ENCODE results near the gene TMCC1.
"Not testable (repeated sequence)": the region's sequence is repeated elsewhere in the genome, so short reads cannot be mapped to it uniquely, and the experiment has no call there.

Gene TMCC1

DNA sequence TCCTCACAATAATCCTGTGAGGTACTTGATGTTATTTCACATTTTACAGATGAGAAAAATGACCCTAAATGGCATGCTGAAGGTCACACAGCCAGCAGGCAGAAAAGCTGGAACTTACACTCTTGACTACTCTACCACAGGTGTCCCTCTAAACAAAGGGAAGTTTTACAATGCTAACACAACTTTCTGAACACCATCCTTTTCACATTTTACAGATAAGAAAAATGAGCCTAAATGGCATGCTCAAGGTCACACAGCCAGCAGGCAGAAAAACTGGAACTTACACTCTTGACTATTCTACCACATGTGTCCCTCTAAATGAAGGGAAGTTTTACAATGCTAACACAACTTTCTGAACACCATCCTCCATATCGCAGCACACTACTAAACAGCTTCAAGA is 35.6 kb downstream of the TMCC1 start:
- Histone ChIP-seq H3K27me3 (ENCODE audit: insufficient read depth, low read depth) (no peaks in the 10 kb centered on the region), H3K27ac (no peak overlapping the region), H3K4me2 (no peak overlapping the region), H3K4me1 (ENCODE audit: low read depth, poor library complexity, severe bottlenecking) (peaks cover 18% of the 10 kb centered on the region), H3K9ac (no peak overlapping the region), H3K36me3 (ENCODE audit: insufficient read depth) (no peaks in the 10 kb centered on the region), H4K20me1 (ENCODE audit: insufficient read depth) (no peaks in the 10 kb centered on the region), H3K4me3 (IDR thresholded peaks at IDR 0.05; ENCODE audit: insufficient read depth, low read depth, low read length) (no peak overlapping the region), H2AFZ (ENCODE audit: low read depth) (no peak overlapping the region), H3K79me2 (ENCODE audit: insufficient read depth, low read depth) (peaks cover 4% of the 10 kb centered on the region; the same call in 1 of the 2 replicates)
- TF ChIP-seq, protein P1, sequence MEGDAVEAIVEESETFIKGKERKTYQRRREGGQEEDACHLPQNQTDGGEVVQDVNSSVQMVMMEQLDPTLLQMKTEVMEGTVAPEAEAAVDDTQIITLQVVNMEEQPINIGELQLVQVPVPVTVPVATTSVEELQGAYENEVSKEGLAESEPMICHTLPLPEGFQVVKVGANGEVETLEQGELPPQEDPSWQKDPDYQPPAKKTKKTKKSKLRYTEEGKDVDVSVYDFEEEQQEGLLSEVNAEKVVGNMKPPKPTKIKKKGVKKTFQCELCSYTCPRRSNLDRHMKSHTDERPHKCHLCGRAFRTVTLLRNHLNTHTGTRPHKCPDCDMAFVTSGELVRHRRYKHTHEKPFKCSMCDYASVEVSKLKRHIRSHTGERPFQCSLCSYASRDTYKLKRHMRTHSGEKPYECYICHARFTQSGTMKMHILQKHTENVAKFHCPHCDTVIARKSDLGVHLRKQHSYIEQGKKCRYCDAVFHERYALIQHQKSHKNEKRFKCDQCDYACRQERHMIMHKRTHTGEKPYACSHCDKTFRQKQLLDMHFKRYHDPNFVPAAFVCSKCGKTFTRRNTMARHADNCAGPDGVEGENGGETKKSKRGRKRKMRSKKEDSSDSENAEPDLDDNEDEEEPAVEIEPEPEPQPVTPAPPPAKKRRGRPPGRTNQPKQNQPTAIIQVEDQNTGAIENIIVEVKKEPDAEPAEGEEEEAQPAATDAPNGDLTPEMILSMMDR (conservative IDR thresholded peaks at IDR 0.05; ENCODE audit: low read depth, low read length) = no peak

DNA sequence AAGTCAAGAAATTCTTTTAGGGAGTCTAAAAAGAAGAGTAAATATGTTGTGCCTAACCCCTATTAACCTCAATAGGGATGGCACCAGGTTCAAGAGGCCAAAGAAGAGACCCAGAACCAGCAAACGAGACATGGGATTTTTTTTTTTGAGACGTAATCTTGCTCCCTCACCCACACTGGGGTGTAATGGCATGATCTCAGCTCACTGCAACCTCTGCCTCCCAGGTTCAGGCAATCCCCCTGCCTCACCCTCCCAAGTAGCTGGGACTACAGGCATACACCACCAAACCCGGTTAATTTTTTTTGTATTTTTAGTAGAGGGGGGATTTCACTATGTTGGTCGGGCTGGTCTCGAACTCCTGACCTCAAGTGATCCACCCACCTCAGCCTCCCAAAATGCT is 36.7 kb downstream of the TMCC1 start:
- peaks cover 18% of the 10 kb centered on the region for H3K4me1 ChIP-seq (ENCODE audit: low read depth, poor library complexity, severe bottlenecking)
- not testable (repeated sequence) for H3K27me3 ChIP-seq (ENCODE audit: insufficient read depth, low read depth); H3K9ac ChIP-seq; H4K20me1 ChIP-seq (ENCODE audit: insufficient read depth); H3K27ac ChIP-seq; H3K4me3 ChIP-seq (IDR thresholded peaks at IDR 0.05; ENCODE audit: insufficient read depth, low read depth, low read length); H3K79me2 ChIP-seq (ENCODE audit: insufficient read depth, low read depth); H3K36me3 ChIP-seq (ENCODE audit: insufficient read depth); H2AFZ ChIP-seq (ENCODE audit: low read depth)
- H3K4me2 ChIP-seq = peak overlapping the region; percentile 35; the same call in 1 of the 2 replicates

DNA sequence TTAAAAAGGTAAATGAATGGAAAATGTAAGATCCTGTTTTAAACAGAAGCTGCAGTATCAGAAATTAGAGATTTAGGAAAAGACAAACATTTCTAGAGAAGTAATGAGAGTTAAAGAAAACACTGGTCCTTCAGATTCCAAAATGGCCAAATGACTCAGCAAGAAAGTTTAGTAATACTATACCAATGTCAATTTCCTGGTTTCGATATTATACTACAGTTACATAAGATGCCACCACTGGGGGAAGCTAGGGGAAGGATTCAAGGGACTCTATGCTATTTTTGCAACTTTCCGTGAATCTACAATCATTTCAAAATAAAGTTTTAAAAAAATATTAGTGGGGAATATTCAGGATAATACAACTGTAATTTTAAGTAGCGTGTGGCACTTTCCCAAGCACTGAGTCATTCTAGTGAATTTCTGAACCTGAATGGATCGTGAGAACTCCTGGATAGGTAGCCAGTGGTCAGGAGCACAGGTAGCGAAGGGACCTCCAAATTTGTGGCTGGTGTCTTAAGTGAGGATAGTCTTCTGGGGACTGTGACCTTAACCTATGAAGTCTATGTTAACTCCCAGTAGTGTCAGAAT is 37.6 kb downstream of the TMCC1 start:
- Histone ChIP-seq H3K79me2 (ENCODE audit: insufficient read depth, low read depth) (peaks cover 4% of the 10 kb centered on the region; the same call in 1 of the 2 replicates), H3K4me3 (IDR thresholded peaks at IDR 0.05; ENCODE audit: insufficient read depth, low read depth, low read length) (no peak overlapping the region), H3K36me3 (ENCODE audit: insufficient read depth) (no peaks in the 10 kb centered on the region), H2AFZ (ENCODE audit: low read depth) (no peak overlapping the region), H3K4me1 (ENCODE audit: low read depth, poor library complexity, severe bottlenecking) (peaks cover 18% of the 10 kb centered on the region), H3K9ac (no peak overlapping the region), H3K27me3 (ENCODE audit: insufficient read depth, low read depth) (no peaks in the 10 kb centered on the region), H4K20me1 (ENCODE audit: insufficient read depth) (no peaks in the 10 kb centered on the region), H3K4me2 (peak overlapping the region; percentile 35; the same call in 1 of the 2 replicates), H3K27ac (peak overlapping the region; percentile 36; the same call in 1 of the 2 replicates)
- TF ChIP-seq, protein P1 (conservative IDR thresholded peaks at IDR 0.05; ENCODE audit: low read depth, low read length) = no peak

DNA sequence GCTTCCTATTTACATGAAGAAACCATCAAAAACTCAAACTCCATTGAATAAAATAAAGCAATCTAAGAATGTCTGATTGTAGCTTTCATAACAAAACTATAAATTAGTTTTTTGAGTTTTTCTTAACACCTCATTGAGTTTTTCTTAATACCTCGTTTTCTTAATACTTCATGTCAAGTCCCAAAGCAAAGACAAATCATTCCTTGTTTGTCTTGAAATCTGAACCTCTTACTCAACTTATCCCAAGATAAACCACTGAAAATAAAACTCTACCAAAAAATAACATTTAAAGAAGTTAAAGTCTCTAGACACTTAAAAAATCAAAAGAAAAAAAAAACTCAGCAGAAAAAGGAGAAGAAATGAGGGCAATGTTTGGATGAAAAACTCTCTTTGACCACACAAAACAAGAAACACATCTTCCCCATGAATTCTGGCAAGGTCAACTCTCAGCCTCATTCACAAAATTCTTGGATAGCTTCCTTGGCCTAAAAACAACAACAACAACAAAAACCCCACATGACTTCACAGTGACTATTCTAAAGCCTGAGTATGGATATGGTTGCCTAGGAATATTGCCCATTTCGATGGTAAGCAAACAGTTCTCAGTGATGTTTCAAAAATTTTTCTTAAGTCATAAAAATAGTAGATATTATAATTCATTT is 38.2 kb downstream of the TMCC1 start:
- H2AFZ ChIP-seq (ENCODE audit: low read depth) = no peak overlapping the region
- H3K36me3 ChIP-seq (ENCODE audit: insufficient read depth) = no peaks in the 10 kb centered on the region

More for the DNA sequence above, 38.2 kb downstream of the TMCC1 start:
- Histone ChIP-seq H3K9ac (no peak overlapping the region), H3K27ac (peak overlapping the region; percentile 36; the same call in 1 of the 2 replicates), H3K4me1 (ENCODE audit: low read depth, poor library complexity, severe bottlenecking) (peaks cover 18% of the 10 kb centered on the region), H3K4me3 (IDR thresholded peaks at IDR 0.05; ENCODE audit: insufficient read depth, low read depth, low read length) (no peak overlapping the region), H3K4me2 (peak overlapping the region; percentile 35; the same call in 1 of the 2 replicates), H3K79me2 (ENCODE audit: insufficient read depth, low read depth) (peaks cover 4% of the 10 kb centered on the region; the same call in 1 of the 2 replicates), H3K27me3 (ENCODE audit: insufficient read depth, low read depth) (no peaks in the 10 kb centered on the region), H4K20me1 (ENCODE audit: insufficient read depth) (no peaks in the 10 kb centered on the region)
- TF ChIP-seq, protein P1 (conservative IDR thresholded peaks at IDR 0.05; ENCODE audit: low read depth, low read length) = no peak

All from KMS-11 (cell line).